Thoracic aorta (tissue), 2 donors: ENCODE results near the gene PDLIM4. TPM values are rescaled to one million over a fixed set of nuclear protein-coding genes. Genes with fewer than 3 reads are reported as not detected.

Source experiments
- ATAC-seq: fragments of 150-250 bp; one replicate; pipeline ENCODE4 v1.8.0; 2017; ENCODE audit warnings: low read depth; ENCODE audit not compliant: insufficient number of reproducible peaks, low FRiP score
- DNase-seq: peaks from one replicate; pipeline ENCODE4 v3.0.0-alpha.2; 2020; ENCODE audit warnings: low spot score
- H3K27ac ChIP-seq, 2 donors: fragments of 200-600 bp; sonication (generic); 1 replicate in 1 of 2; 2 replicates in 1 of 2; pipeline ENCODE4 v1.5.1; 2016; ENCODE audit warnings: mild to moderate bottlenecking in 2 of 2, moderate library complexity in 2 of 2
- H3K27me3 ChIP-seq: fragments of 200-600 bp; sonication (generic); replicated peaks from 2 replicates; pipeline ENCODE4 v1.6.0; 2016; ENCODE audit warnings: mild to moderate bottlenecking; ENCODE audit not compliant: insufficient read depth
- H3K36me3 ChIP-seq: fragments of 200-600 bp; sonication (generic); one replicate; pipeline ENCODE4 v1.5.1; 2016
- H3K4me1 ChIP-seq, 2 donors: fragments of 200-600 bp; sonication (generic); 1 replicate in 1 of 2; 2 replicates in 1 of 2; pipeline versions ENCODE4 v1.5.1 to v1.6.0; 2016; ENCODE audit warnings: low read depth in 2 of 2, mild to moderate bottlenecking in 1 of 2; ENCODE audit not compliant: control insufficient read depth in 1 of 2
- H3K4me3 ChIP-seq: fragments of 200-600 bp; sonication (generic); 2 replicates; pipeline ENCODE4 v1.5.1; 2016; ENCODE audit warnings: mild to moderate bottlenecking
- H3K9me3 ChIP-seq: fragments of 200-600 bp; sonication (generic); 2 replicates; pipeline ENCODE4 v1.5.1; 2016
- CTCF ChIP-seq: fragments of 200-600 bp; sonication (generic); IDR thresholded peaks from one replicate; pipeline ENCODE4 v1.5.1; 2019; ENCODE audit warnings: antibody characterized with exemption
- total RNA-seq, 2 donors: library from RNA; depleted of rRNA; stranded (reverse); fragments of >200 nt; gene quantifications; one replicate each; pipeline versions ENCODE4 v1.1.0 to v1.2.3, GENCODE V29; 2016

PDLIM4 gene
- total RNA-seq, 2 donors from 2014 or later, result 50.6 to 81.0 TPM

DNA sequence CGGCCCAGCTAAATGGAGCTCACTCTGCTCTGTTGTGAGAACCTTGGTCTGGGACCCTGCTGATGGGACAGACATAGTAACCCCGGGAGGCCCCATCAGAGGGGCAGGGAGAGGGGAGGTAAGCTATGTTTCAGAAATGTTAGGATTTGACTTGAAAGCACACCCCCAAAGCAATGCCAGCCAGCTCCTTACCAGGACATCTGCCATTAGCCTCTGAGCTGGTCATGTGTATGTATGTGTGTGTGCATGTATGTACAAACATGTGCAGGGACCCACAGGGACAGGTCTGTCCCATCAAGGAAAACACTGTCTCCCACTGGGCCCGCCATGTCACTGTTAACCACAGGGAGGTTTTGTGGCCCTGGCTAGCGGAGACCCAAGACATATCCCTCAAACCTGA is 51.2 kb downstream of the PDLIM4 start:
- Histone ChIP-seq H3K36me3 (no peaks in the 10 kb centered on the region), H3K4me3 (no peak overlapping the region), H3K4me1 (peaks cover 0 to 12% of the 10 kb centered on the region in 2 donors), H3K27ac (no peak overlapping the region), H3K27me3 (no peaks in the 10 kb centered on the region), H3K9me3 (peaks cover 5% of the 10 kb centered on the region)
- no peak for DNase-seq
- ATAC-seq, result no peak
- TF ChIP-seq CTCF, result no peak

DNA sequence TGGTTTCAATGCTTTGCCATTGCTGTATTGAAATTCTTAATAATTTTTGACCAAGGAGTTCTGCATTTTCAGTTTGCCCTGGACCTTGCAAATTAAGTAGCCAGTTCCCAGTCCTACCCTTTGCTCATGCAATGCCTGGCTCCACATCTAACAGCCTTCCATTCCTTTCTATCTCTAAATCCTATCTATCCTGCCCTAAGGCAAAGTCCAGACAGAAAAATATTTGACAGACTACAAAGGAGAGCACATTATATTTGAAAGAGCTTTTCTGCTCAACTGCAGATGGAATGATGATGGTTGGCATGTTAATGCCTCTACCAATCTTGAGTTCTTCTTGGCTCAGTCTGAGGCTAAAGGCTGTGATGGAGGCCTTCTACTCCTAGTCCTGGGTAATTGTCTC is 52.2 kb downstream of the PDLIM4 start:
- no peak for ATAC-seq
- DNase-seq, result no peak
- Histone ChIP-seq H3K27ac (no peak overlapping the region), H3K27me3 (no peaks in the 10 kb centered on the region), H3K36me3 (no peaks in the 10 kb centered on the region), H3K4me1 (peaks cover 0 to 12% of the 10 kb centered on the region in 2 donors), H3K4me3 (no peak overlapping the region), H3K9me3 (peaks cover 5% of the 10 kb centered on the region)
- no peak for TF ChIP-seq CTCF

DNA sequence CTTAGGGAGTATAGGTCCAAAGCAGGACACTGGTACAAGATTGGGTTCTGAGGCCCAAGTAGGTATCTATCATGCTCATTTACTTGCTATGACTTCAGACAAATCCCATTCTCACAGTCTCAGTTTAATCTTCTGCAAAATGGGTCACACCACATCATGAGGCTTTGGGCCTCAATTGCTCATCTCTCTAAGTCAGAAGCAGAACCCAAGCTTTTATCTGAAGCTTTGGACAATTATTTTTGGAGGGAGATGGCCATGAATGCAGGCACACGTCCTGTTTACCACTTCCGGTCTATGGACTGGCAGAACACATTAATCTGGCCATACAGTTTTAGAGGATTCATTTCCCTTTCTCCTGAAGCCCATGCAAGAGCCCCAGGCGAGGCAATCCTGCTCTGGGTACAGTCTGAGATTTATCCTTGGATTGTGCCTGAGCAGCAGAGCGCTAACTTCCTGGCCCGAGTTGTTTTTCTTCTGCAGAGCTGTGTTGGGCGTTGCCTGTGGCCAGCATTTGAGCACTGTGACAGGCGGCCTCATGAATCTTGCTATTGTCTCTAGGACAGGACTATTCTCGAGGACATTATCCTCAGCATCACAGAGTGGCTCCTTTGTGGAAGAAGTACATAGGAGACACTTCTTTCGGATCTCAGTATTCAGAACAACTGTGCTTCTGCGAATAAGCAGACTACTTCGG is 52.8 kb downstream of the PDLIM4 start:
- peaks cover under 1% of the 10 kb centered on the region for H3K9me3 ChIP-seq
- no peak for ATAC-seq
- no peaks in the 10 kb centered on the region for H3K27me3 ChIP-seq
- H3K4me3 ChIP-seq, result no peak overlapping the region
- TF ChIP-seq CTCF, result no peak
- H3K27ac ChIP-seq, result peak overlapping the region in 1 of 2 donors; percentile 18
- H3K4me1 ChIP-seq, result peaks cover 0 to 12% of the 10 kb centered on the region in 2 donors
- no peak for DNase-seq
- no peaks in the 10 kb centered on the region for H3K36me3 ChIP-seq

- Histone ChIP-seq H3K27ac (no peak overlapping the region), H3K27me3 (no peaks in the 10 kb centered on the region), H3K4me3 (no peak overlapping the region), H3K4me1 (peaks cover 0 to 12% of the 10 kb centered on the region in 2 donors), H3K36me3 (no peaks in the 10 kb centered on the region), H3K9me3 (no peaks in the 10 kb centered on the region)
- no peak for TF ChIP-seq CTCF
- no peak for ATAC-seq
- DNase-seq, result no peak
Measured at GRCh38 chr5:132313366-132313765, 55.9 kb downstream of the PDLIM4 start.

GRCh38 chr5:132313961-132314432 is 56.5 kb downstream of the PDLIM4 start:
- DNase-seq (no peak), ATAC-seq (no peak)
- Histone ChIP-seq H3K27me3 (no peaks in the 10 kb centered on the region), H3K27ac (no peak overlapping the region), H3K36me3 (no peaks in the 10 kb centered on the region), H3K9me3 (no peaks in the 10 kb centered on the region), H3K4me1 (peaks cover 0 to 12% of the 10 kb centered on the region in 2 donors), H3K4me3 (no peak overlapping the region)
- TF ChIP-seq CTCF, result no peak
